H9 (cell line): ENCODE data around the gene MRAS. TPM values are rescaled to one million over a fixed set of nuclear protein-coding genes. Genes with fewer than 3 reads are reported as not detected.

ENCODE experiments used
- DNase-seq: peaks from one replicate; pipeline ENCODE4 v3.0.0-alpha.2; 2017
- H2AFZ ChIP-seq: one replicate; pipeline ENCODE4 v1.6.1; 2013; ENCODE audit warnings: mild to moderate bottlenecking, low read length, control low read depth, moderate library complexity
- H2AK5ac ChIP-seq: 2 replicates; pipeline ENCODE4 v1.6.1; 2013; ENCODE audit warnings: low read length, control low read depth, mixed read lengths; ENCODE audit not compliant: insufficient read length
- H2BK120ac ChIP-seq: one replicate; pipeline ENCODE4 v1.6.1; 2013; ENCODE audit warnings: low read depth, mild to moderate bottlenecking, low read length, control low read depth, inconsistent platforms; ENCODE audit not compliant: poor library complexity, severe bottlenecking
- H2BK12ac ChIP-seq: 2 replicates; pipeline ENCODE4 v1.6.1; 2013; ENCODE audit warnings: low read length, control low read depth, mixed read lengths, low read depth; ENCODE audit not compliant: insufficient read length
- H2BK15ac ChIP-seq: 2 replicates; pipeline ENCODE4 v1.6.1; 2013; ENCODE audit warnings: low read depth, low read length, control low read depth
- H2BK20ac ChIP-seq: one replicate; pipeline ENCODE4 v1.6.1; 2013; ENCODE audit warnings: low read depth, mild to moderate bottlenecking, low read length, control low read depth, inconsistent platforms; ENCODE audit not compliant: poor library complexity, severe bottlenecking
- H2BK5ac ChIP-seq: 2 replicates; pipeline ENCODE4 v1.6.1; 2013; ENCODE audit warnings: low read length, control low read depth, mixed read lengths; ENCODE audit not compliant: insufficient read length
- H3K14ac ChIP-seq: 2 replicates; pipeline ENCODE4 v1.6.1; 2013; ENCODE audit warnings: low read length, control low read depth; ENCODE audit not compliant: insufficient read depth
- H3K18ac ChIP-seq: 2 replicates; pipeline ENCODE4 v1.6.1; 2013; ENCODE audit warnings: low read depth, mild to moderate bottlenecking, mixed read lengths, low read length, control low read depth; ENCODE audit not compliant: insufficient read length
- H3K23ac ChIP-seq: 2 replicates; pipeline ENCODE4 v1.6.1; 2013; ENCODE audit warnings: low read length, control low read depth, mixed read lengths, low read depth; ENCODE audit not compliant: insufficient read length
- H3K23me2 ChIP-seq: 2 replicates; pipeline ENCODE4 v1.6.1; 2013; ENCODE audit warnings: low read depth, mild to moderate bottlenecking, mixed read lengths, low read length, control low read depth; ENCODE audit not compliant: insufficient read length, poor library complexity, severe bottlenecking
- H3K27ac ChIP-seq: 2 replicates; pipeline ENCODE4 v1.5.1; 2013; ENCODE audit warnings: low read length, control low read depth, mixed read lengths, low read depth; ENCODE audit not compliant: insufficient read length
- H3K27me3 ChIP-seq: 2 replicates; pipeline ENCODE4 v1.6.1; 2013; ENCODE audit warnings: low read length, control low read depth, inconsistent platforms; ENCODE audit not compliant: insufficient read depth
- H3K4ac ChIP-seq: 2 replicates; pipeline ENCODE4 v1.6.1; 2013; ENCODE audit warnings: low read depth, mild to moderate bottlenecking, control low read depth, inconsistent platforms, low read length, moderate library complexity
- H3K4me1 ChIP-seq: 2 replicates; pipeline ENCODE4 v1.6.1; 2013; ENCODE audit warnings: low read length, control low read depth, inconsistent platforms; ENCODE audit not compliant: insufficient read depth
- H3K4me2 ChIP-seq: 2 replicates; pipeline ENCODE4 v1.6.1; 2013; ENCODE audit warnings: low read length, control low read depth, mixed read lengths; ENCODE audit not compliant: insufficient read length, insufficient read depth
- H3K56ac ChIP-seq: 2 replicates; pipeline ENCODE4 v1.6.1; 2013; ENCODE audit warnings: low read depth, mild to moderate bottlenecking, mixed read lengths, low read length, control low read depth; ENCODE audit not compliant: insufficient read length
- H3K79me1 ChIP-seq: 2 replicates; pipeline ENCODE4 v1.6.1; 2013; ENCODE audit warnings: low read depth, mild to moderate bottlenecking, moderate library complexity, low read length, control low read depth, inconsistent platforms; ENCODE audit not compliant: insufficient read depth, poor library complexity, severe bottlenecking
- H3K79me2 ChIP-seq: 2 replicates; pipeline ENCODE4 v1.6.1; 2013; ENCODE audit warnings: low read length, control low read depth, inconsistent platforms; ENCODE audit not compliant: insufficient read depth
- H3K9ac ChIP-seq: 2 replicates; pipeline ENCODE4 v1.6.1; 2013; ENCODE audit warnings: low read length, control low read depth, mixed read lengths; ENCODE audit not compliant: insufficient read length; ENCODE audit errors: extremely low read depth
- H3K9me3 ChIP-seq: one replicate; pipeline ENCODE4 v1.6.1; 2013; ENCODE audit warnings: low read depth, low read length, inconsistent platforms; ENCODE audit not compliant: control insufficient read depth
- H3T11ph ChIP-seq: one replicate; pipeline ENCODE4 v1.6.1; 2013; ENCODE audit warnings: mild to moderate bottlenecking, low read length, control low read depth, inconsistent platforms
- H4K20me1 ChIP-seq: one replicate; pipeline ENCODE4 v1.6.1; 2013; ENCODE audit not compliant: control insufficient read depth, insufficient read length, insufficient read depth
- H4K5ac ChIP-seq: 2 replicates; pipeline ENCODE4 v1.6.1; 2013; ENCODE audit warnings: low read depth, mild to moderate bottlenecking, mixed read lengths, low read length, control low read depth; ENCODE audit not compliant: insufficient read length
- H4K8ac ChIP-seq: replicated peaks from 2 replicates; pipeline ENCODE4 v1.6.1; 2013; ENCODE audit warnings: low read length, control low read depth, mixed read lengths, low read depth; ENCODE audit not compliant: insufficient read length
- H4K91ac ChIP-seq: 2 replicates; pipeline ENCODE4 v1.6.1; 2013; ENCODE audit warnings: low read depth, mild to moderate bottlenecking, moderate library complexity, mixed read lengths, low read length, control low read depth; ENCODE audit not compliant: insufficient read length
- H3K27ac Mint-ChIP-seq, 3 experiments: 2 replicates in 2 of 3; 3 replicates in 1 of 3; pipeline ENCODE4 v1.8.0; 2020 to 2021; ENCODE audit warnings: mixed read lengths in 3 of 3, mild to moderate bottlenecking in 1 of 3, moderate library complexity in 1 of 3
- H3K27me3 Mint-ChIP-seq: 2 replicates; pipeline ENCODE4 v1.8.0; 2021; ENCODE audit warnings: low read depth, mild to moderate bottlenecking, moderate library complexity, mixed read lengths
- H3K36me3 Mint-ChIP-seq, 3 experiments: 2 replicates in 2 of 3; 3 replicates in 1 of 3; pipeline ENCODE4 v1.8.0; 2020 to 2021; ENCODE audit warnings: low read depth in 3 of 3, mixed read lengths in 3 of 3; ENCODE audit not compliant: insufficient read depth in 1 of 3
- H3K4me1 Mint-ChIP-seq, 2 experiments: 2 replicates each; pipeline ENCODE4 v1.8.0; 2020; ENCODE audit warnings: mixed read lengths in 2 of 2
- H3K4me3 Mint-ChIP-seq, 2 experiments: 2 replicates in 1 of 2; 3 replicates in 1 of 2; pipeline ENCODE4 v1.8.0; 2020 to 2021; ENCODE audit warnings: mild to moderate bottlenecking in 2 of 2, mixed read lengths in 2 of 2, moderate library complexity in 1 of 2
- H3K9me3 Mint-ChIP-seq, 2 experiments: 2 replicates in 1 of 2; 3 replicates in 1 of 2; pipeline ENCODE4 v1.8.0; 2020; ENCODE audit warnings: mild to moderate bottlenecking in 2 of 2, mixed read lengths in 2 of 2, moderate library complexity in 1 of 2
- CTCF ChIP-seq: fragments of 200-600 bp; sonication (generic); conservative IDR thresholded peaks from 3 replicates; pipeline ENCODE4 v1.8.0; 2021; ENCODE audit warnings: antibody characterized with exemption, mild to moderate bottlenecking
- WGBS: extraction: QIAGEN DNeasy Blood & Tissue Kit; methylation state at CpG from one replicate; pipeline ENCODE4 v1.1.7; 2013; ENCODE audit warnings: missing lambda C conversion rate, low lambda C conversion rate, mixed read lengths; ENCODE audit not compliant: insufficient read length; ENCODE audit errors: extremely low coverage; 5-methylcytosine and 5-hydroxymethylcytosine counted together
- total RNA-seq: library from RNA; stranded (reverse); gene quantifications from 2 replicates; pipeline ENCODE4 v1.2.1, GENCODE V29; 2021

Gene MRAS
- total RNA-seq, 1 experiment from 2014 or later, result 10.9 TPM

GRCh38 chr3:138369151-138369900 is 20.9 kb downstream of the MRAS start:
- no peak overlapping the region for H4K8ac ChIP-seq
- no peak overlapping the region for H3K23ac ChIP-seq
- no peak overlapping the region; a peak in 1 of 7 replicates for H3K27ac Mint-ChIP-seq
- H3K4me3 Mint-ChIP-seq, result no peak overlapping the region
- H2AK5ac ChIP-seq, result no peak overlapping the region
- peaks cover 0 to 3% of the 10 kb centered on the region in 2 experiments; a peak in 1 of 5 replicates for H3K9me3 Mint-ChIP-seq
- H4K91ac ChIP-seq, result no peak overlapping the region
- H3K79me1 ChIP-seq, result no peaks in the 10 kb centered on the region
- peaks cover 12 to 16% of the 10 kb centered on the region in 2 experiments for H3K4me1 Mint-ChIP-seq
- H2AFZ ChIP-seq, result no peak overlapping the region
- H3K27me3 Mint-ChIP-seq, result no peaks in the 10 kb centered on the region
- no peak overlapping the region for H3K14ac ChIP-seq
- peaks cover 0 to 13% (median 2%) of the 10 kb centered on the region in 3 experiments; a peak in 5 of 7 replicates for H3K36me3 Mint-ChIP-seq
- no peak overlapping the region for H3K18ac ChIP-seq
- H2BK5ac ChIP-seq, result no peak overlapping the region
- H3K27me3 ChIP-seq, result no peaks in the 10 kb centered on the region
- H4K5ac ChIP-seq, result no peak overlapping the region
- no peaks in the 10 kb centered on the region for H3K23me2 ChIP-seq
- no peak overlapping the region for H3K56ac ChIP-seq
- H3K27ac ChIP-seq, result no peak overlapping the region
- TF ChIP-seq CTCF, result no peak
- H2BK12ac ChIP-seq, result no peak overlapping the region
- no peak overlapping the region for H3K4ac ChIP-seq
- no peak overlapping the region for H2BK120ac ChIP-seq
- H3K79me2 ChIP-seq, result no peaks in the 10 kb centered on the region
- no peak overlapping the region for H3K4me2 ChIP-seq
- no peak overlapping the region for H2BK15ac ChIP-seq
- DNase-seq, result no peak
- H3K9ac ChIP-seq, result no peak overlapping the region
- H2BK20ac ChIP-seq, result no peak overlapping the region
- no CpG with 5 or more reads among the region's 8 CpGs for WGBS
- H3K4me1 ChIP-seq, result no peaks in the 10 kb centered on the region
- H3K9me3 ChIP-seq, result no peaks in the 10 kb centered on the region
- no peaks in the 10 kb centered on the region for H4K20me1 ChIP-seq
- H3T11ph ChIP-seq, result no peak overlapping the region
